Measurements from ENCODE around the gene PROM1. TPM values are rescaled to one million over a fixed set of nuclear protein-coding genes. Genes with fewer than 3 reads are reported as not detected.

The PROM1 gene
- total RNA-seq, 1 donor from 2014 or later: 2.9 TPM

GRCh38 chr4:15938640-15939039 lies 145.2 kb downstream of the PROM1 start, which contains the start of gene FGFBP1:
TSS of gene FGFBP1 (minus strand) at chr4:15938740. CDS start at chr4:15936632, 2,108 bp downstream.
- intact Hi-C loops (cut with micrococcal nuclease): no loop called here

GRCh38 chr4:15938182-15938581 lies 145.6 kb downstream of the PROM1 start:
- Histone ChIP-seq H3K36me3 (no peaks in the 10 kb centered on the region), H3K27ac (replicated peaks) (no peak overlapping the region), H3K9me3 (replicated peaks) (no peaks in the 10 kb centered on the region), H3K27me3 (ENCODE audit: low read depth) (peaks cover 71% of the 10 kb centered on the region), H3K4me1 (no peaks in the 10 kb centered on the region), H3K4me3 (no peak overlapping the region)
- TF ChIP-seq CTCF (IDR thresholded peaks at IDR 0.05; ENCODE audit: borderline replicate concordance): no peak
- intact Hi-C loops (cut with micrococcal nuclease): no loop called here
- DNase-seq: no peak

More at GRCh38 chr4:15938640-15939039, 145.2 kb downstream of the PROM1 start, which contains the start of gene FGFBP1:
- TF ChIP-seq CTCF (IDR thresholded peaks at IDR 0.05; ENCODE audit: borderline replicate concordance): no peak
- Histone ChIP-seq H3K36me3 (no peaks in the 10 kb centered on the region), H3K9me3 (replicated peaks) (no peaks in the 10 kb centered on the region), H3K27ac (replicated peaks) (no peak within 1 kb of the TSS), H3K4me3 (no peak within 1 kb of the TSS), H3K27me3 (ENCODE audit: low read depth) (peaks cover 68% of the 10 kb centered on the region), H3K4me1 (no peaks in the 10 kb centered on the region)
- no peak for DNase-seq

GRCh38 chr4:15936495-15936894 lies 147.3 kb downstream of the PROM1 start:
- Histone ChIP-seq H3K4me1 (no peaks in the 10 kb centered on the region), H3K27ac (replicated peaks) (no peak overlapping the region), H3K4me3 (no peak overlapping the region), H3K27me3 (ENCODE audit: low read depth) (peaks cover 81% of the 10 kb centered on the region), H3K9me3 (replicated peaks) (no peaks in the 10 kb centered on the region), H3K36me3 (no peaks in the 10 kb centered on the region)
- intact Hi-C loops (cut with micrococcal nuclease): no loop called here
- no peak for TF ChIP-seq CTCF (IDR thresholded peaks at IDR 0.05; ENCODE audit: borderline replicate concordance)
- no peak for DNase-seq

- no peak for TF ChIP-seq CTCF (IDR thresholded peaks at IDR 0.05; ENCODE audit: borderline replicate concordance)
These were observed 148.1 kb downstream of the PROM1 start for GRCh38 chr4:15935504-15936402.

GRCh38 chr4:15934259-15934658 lies 149.6 kb downstream of the PROM1 start:
- intact Hi-C loops (cut with micrococcal nuclease): no loop called here
- no peak for DNase-seq
- Histone ChIP-seq H3K4me3 (no peak overlapping the region), H3K4me1 (no peaks in the 10 kb centered on the region), H3K9me3 (replicated peaks) (no peaks in the 10 kb centered on the region), H3K27me3 (ENCODE audit: low read depth) (peaks cover 77% of the 10 kb centered on the region), H3K27ac (replicated peaks) (no peak overlapping the region), H3K36me3 (no peaks in the 10 kb centered on the region)
- TF ChIP-seq CTCF (IDR thresholded peaks at IDR 0.05; ENCODE audit: borderline replicate concordance): no peak

More at GRCh38 chr4:15935504-15936402, 148.1 kb downstream of the PROM1 start:
- intact Hi-C loops (cut with micrococcal nuclease): no loop called here
- no peak overlapping the region for H3K4me3 ChIP-seq
- no peaks in the 10 kb centered on the region for H3K36me3 ChIP-seq
- DNase-seq: no peak
- peaks cover 81% of the 10 kb centered on the region for H3K27me3 ChIP-seq (ENCODE audit: low read depth)
- H3K9me3 ChIP-seq (replicated peaks): no peaks in the 10 kb centered on the region
- no peaks in the 10 kb centered on the region for H3K4me1 ChIP-seq
- H3K27ac ChIP-seq (replicated peaks): no peak overlapping the region

Data from left ventricle myocardium inferior (tissue), 1 donor.